Peyer's patch (tissue), 4 donors: Measurements from ENCODE around the gene CLCNKA. TPM values are rescaled to one million over a fixed set of nuclear protein-coding genes. Genes with fewer than 3 reads are reported as not detected.

Experiments
- DNase-seq, 3 donors: peaks; one replicate each; pipeline ENCODE4 v3.0.0-alpha.2; 2017 to 2019
- H3K27ac ChIP-seq, 4 donors: fragments of 200-600 bp; sonication (generic); one replicate each; pipeline ENCODE4 v1.5.1; 2016 to 2019
- H3K27me3 ChIP-seq, 2 donors: fragments of 200-600 bp; sonication (generic); one replicate each; pipeline ENCODE4 v1.5.1; 2019
- H3K36me3 ChIP-seq, 3 donors: fragments of 200-600 bp; sonication (generic); one replicate each; pipeline ENCODE4 v1.5.1; 2016 to 2019
- H3K4me1 ChIP-seq, 4 donors: fragments of 200-600 bp; sonication (generic); one replicate each; pipeline ENCODE4 v1.5.1; 2016 to 2019
- H3K4me3 ChIP-seq, 4 donors: fragments of 200-600 bp; sonication (generic); 1 replicate in 3 of 4; 2 replicates in 1 of 4; pipeline ENCODE4 v1.5.1; 2016 to 2019; ENCODE audit warnings: mild to moderate bottlenecking in 1 of 4
- H3K9me3 ChIP-seq, 4 donors: fragments of 200-600 bp; sonication (generic); one replicate each; pipeline ENCODE4 v1.5.1; 2016 to 2019; ENCODE audit warnings: mild to moderate bottlenecking in 1 of 4
- POLR2A ChIP-seq, 2 donors: fragments of 450-650 bp; IDR thresholded peaks; one replicate each; pipeline ENCODE4 v1.5.1; 2017; ENCODE audit warnings: antibody characterized with exemption in 2 of 2, mild to moderate bottlenecking in 2 of 2, moderate library complexity in 2 of 2
- total RNA-seq, 4 donors: library from RNA; depleted of rRNA; stranded (reverse); fragments of >200 nt; gene quantifications; one replicate each; pipeline ENCODE4 v1.1.0, GENCODE V29; 2016
- TF ChIP-seq, protein P1 (sequence below), 6 experiments: fragments of 450-650 bp in 4 of 6; fragments of 200-600 bp in 2 of 6; sonication (generic) in 1 of 6; IDR thresholded peaks; one replicate each; pipeline ENCODE4 v1.5.1; 2017 to 2019; ENCODE audit warnings: antibody characterized with exemption in 6 of 6, mild to moderate bottlenecking in 3 of 6, moderate library complexity in 1 of 6

CLCNKA gene
- total RNA-seq, 4 donors from 2014 or later, result 0.47 TPM; not detected in 3

DNA sequence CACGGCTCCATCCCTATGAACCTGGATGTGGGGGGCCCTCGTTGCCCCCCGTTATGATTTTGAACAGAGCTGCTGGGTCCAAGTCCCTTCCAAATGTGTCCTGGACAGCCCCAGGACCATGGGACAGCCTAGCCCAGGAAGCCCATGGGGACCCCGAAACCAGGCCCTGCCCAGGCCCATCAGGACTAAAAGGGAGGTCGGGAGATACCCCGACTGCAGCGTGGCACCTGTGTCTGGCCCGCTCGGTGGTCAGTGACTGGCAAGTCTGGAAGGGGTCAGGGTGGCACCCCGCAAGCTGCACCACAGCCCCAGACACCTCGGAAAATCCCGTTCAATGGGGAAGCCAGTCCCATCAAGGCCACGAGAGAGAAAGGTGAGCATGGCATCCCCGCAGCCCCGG lies 28.2 kb upstream of the CLCNKA start:
- H3K4me1 ChIP-seq, result no peaks in the 10 kb centered on the region
- no peaks in the 10 kb centered on the region for H3K27me3 ChIP-seq
- no peaks in the 10 kb centered on the region for H3K36me3 ChIP-seq
- H3K9me3 ChIP-seq, result no peaks in the 10 kb centered on the region
- peak in 1 of 3 donors; percentile 34 for DNase-seq
- no peak overlapping the region for H3K27ac ChIP-seq
- H3K4me3 ChIP-seq, result no peak overlapping the region
- TF ChIP-seq, protein P1, sequence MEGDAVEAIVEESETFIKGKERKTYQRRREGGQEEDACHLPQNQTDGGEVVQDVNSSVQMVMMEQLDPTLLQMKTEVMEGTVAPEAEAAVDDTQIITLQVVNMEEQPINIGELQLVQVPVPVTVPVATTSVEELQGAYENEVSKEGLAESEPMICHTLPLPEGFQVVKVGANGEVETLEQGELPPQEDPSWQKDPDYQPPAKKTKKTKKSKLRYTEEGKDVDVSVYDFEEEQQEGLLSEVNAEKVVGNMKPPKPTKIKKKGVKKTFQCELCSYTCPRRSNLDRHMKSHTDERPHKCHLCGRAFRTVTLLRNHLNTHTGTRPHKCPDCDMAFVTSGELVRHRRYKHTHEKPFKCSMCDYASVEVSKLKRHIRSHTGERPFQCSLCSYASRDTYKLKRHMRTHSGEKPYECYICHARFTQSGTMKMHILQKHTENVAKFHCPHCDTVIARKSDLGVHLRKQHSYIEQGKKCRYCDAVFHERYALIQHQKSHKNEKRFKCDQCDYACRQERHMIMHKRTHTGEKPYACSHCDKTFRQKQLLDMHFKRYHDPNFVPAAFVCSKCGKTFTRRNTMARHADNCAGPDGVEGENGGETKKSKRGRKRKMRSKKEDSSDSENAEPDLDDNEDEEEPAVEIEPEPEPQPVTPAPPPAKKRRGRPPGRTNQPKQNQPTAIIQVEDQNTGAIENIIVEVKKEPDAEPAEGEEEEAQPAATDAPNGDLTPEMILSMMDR (IDR thresholded peaks at IDR 0.05), result no peak
- TF ChIP-seq POLR2A (IDR thresholded peaks at IDR 0.05), result no peak

DNA sequence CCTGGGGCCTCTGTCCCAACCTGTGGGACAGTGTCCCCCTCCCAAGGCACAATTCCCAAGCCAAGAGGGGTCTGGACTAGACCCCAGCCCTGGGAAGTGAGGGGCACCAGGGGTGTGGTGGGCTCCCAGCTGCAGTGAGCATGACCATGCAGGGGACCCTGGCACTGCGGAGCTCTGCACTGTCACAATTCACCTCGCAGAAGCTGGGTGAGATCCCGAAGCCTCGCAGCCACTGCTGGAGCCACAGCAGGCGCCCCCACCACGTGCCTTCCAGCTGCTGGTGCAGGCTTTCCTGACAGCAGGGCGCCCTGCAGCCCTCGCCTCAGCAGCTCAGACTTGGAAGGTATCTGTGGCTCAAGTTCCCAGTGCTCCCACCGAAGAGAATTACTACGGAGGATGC lies 27.8 kb upstream of the CLCNKA start:
- no peak overlapping the region for H3K27ac ChIP-seq
- H3K9me3 ChIP-seq, result no peaks in the 10 kb centered on the region
- no peak overlapping the region for H3K4me3 ChIP-seq
- no peaks in the 10 kb centered on the region for H3K27me3 ChIP-seq
- DNase-seq, result no peak
- no peak for TF ChIP-seq POLR2A (IDR thresholded peaks at IDR 0.05)
- TF ChIP-seq, protein P1 (IDR thresholded peaks at IDR 0.05), result no peak
- no peaks in the 10 kb centered on the region for H3K4me1 ChIP-seq
- no peaks in the 10 kb centered on the region for H3K36me3 ChIP-seq

DNA sequence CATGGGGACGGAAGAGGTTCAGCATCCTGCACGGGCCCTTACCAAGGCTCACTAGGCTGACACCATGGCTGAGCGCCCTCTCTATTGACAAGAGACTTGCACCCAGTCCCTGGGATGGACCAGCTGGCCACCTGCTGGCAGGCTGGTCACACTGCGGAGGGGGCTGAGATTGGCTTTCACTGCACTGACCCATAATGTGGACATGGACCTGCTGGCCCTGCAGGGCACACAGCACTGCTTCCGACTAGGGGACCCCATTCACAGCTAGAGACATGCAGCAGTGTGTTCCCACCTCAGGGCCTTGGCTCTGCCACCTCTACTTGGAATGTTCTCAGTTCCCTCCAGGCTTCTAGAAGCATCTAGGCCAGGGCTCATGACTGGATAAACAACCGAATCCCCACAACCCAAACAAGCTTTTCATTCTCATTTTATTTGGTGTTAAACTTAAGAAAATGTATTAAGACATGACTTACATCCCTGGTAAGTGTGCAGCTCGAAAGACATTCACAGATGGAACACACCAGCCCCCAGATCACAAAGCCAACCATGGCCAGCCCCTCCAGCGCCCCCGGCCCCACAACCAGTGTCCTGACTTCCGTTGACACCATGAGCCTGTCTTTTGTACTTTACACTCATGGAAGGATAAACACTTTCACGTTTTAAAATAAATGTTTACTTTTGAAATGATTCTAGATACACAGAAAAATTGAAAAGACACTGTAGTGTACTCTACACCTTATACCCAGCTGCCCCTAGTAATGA lies 27.1 kb upstream of the CLCNKA start:
- H3K9me3 ChIP-seq, result no peaks in the 10 kb centered on the region
- DNase-seq, result peak; percentile 42 to 73 (median 67)
- no peaks in the 10 kb centered on the region for H3K36me3 ChIP-seq
- H3K27ac ChIP-seq, result no peak overlapping the region
- TF ChIP-seq, protein P1 (IDR thresholded peaks at IDR 0.05), result peak; percentile 31 to 77 (median 68)
- no peak for TF ChIP-seq POLR2A (IDR thresholded peaks at IDR 0.05)
- no peaks in the 10 kb centered on the region for H3K27me3 ChIP-seq
- no peaks in the 10 kb centered on the region for H3K4me1 ChIP-seq
- no peak overlapping the region for H3K4me3 ChIP-seq

DNA sequence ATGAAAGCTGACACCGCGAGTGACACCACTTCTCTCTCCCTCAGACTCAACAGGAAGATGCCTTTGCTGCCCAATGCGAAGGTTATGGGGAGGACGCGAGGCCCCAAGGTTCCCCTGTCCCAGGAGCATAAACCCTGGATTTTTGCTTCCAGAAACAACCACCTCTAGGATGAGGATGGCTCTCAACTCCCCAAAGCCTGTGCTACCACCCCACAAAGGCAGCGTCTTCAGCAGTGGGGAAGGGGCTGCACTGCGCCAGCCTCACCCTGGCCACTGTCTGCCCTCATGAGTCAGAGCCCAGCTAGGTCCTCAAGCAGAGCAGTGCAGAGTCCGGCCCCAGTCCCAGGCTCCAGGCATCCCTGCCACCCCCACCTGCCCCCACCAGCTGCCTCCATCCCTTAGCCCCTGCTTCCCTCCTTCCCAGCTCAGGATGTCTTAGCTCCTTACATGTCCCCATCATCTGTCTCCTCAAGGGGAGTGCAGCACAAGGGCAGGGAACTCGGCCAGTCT lies 24.7 kb upstream of the CLCNKA start:
- no peaks in the 10 kb centered on the region for H3K9me3 ChIP-seq
- H3K27me3 ChIP-seq, result no peaks in the 10 kb centered on the region
- no peak overlapping the region for H3K27ac ChIP-seq
- no peaks in the 10 kb centered on the region for H3K4me1 ChIP-seq
- peak in 1 of 3 donors; percentile 34 for DNase-seq
- H3K36me3 ChIP-seq, result no peaks in the 10 kb centered on the region
- TF ChIP-seq, protein P1 (IDR thresholded peaks at IDR 0.05), result no peak
- no peak for TF ChIP-seq POLR2A (IDR thresholded peaks at IDR 0.05)
- H3K4me3 ChIP-seq, result no peak overlapping the region

DNA sequence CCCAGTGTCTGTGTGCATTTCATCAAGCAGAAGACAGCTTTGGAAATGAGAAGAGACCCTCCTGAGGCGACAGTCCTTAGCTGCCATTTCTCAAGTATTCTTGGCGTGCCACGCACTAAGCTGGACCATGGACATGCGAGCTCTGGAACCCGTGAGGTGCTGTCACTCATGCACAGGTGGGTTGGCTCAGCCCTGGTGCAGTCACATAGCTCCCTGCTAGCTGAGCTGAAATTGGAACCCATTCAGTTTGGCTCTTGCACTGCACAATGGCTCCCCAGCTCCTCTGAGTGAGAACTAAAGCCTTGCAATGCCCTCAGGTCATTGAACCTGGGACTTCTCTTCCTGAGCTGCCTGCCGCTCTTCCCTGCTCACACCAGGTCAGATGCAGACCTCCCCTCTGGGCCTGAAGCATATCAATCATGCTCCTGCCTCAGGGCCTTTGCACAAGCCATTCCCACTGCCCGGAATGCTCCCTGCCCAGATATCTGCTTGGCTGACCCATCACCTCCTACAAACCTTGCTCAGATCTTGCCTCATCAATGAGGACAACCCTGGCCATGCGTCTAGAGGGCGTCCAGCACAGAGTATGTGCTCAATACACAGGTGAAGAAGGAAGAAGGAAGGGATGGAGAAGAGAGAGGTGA lies 24.1 kb upstream of the CLCNKA start:
- TF ChIP-seq POLR2A (IDR thresholded peaks at IDR 0.05), result no peak
- TF ChIP-seq, protein P1 (IDR thresholded peaks at IDR 0.05), result no peak
- Histone ChIP-seq H3K9me3 (no peaks in the 10 kb centered on the region), H3K4me3 (no peak overlapping the region), H3K36me3 (no peaks in the 10 kb centered on the region), H3K27me3 (no peaks in the 10 kb centered on the region), H3K27ac (no peak overlapping the region), H3K4me1 (no peaks in the 10 kb centered on the region)
- peak in 1 of 3 donors; percentile 20 for DNase-seq
